ENCODE measurements around the gene HCFC2. TPM values are rescaled to one million over a fixed set of nuclear protein-coding genes. Genes with fewer than 3 reads are reported as not detected.
"Not testable (repeated sequence)": the region's sequence is repeated elsewhere in the genome, so short reads cannot be mapped to it uniquely, and the experiment has no call there.

Gene HCFC2
- total RNA-seq, 4 donors from 2014 or later: 23.6 to 31.6 (median 27.1) TPM

- DNase-seq: no peak
- H3K27me3 ChIP-seq: no peaks in the 10 kb centered on the region
- WGBS, 2 donors: 69 to 80% methylated on average over 4 of the region's 4 CpGs
- H3K36me3 ChIP-seq: no peaks in the 10 kb centered on the region
- H3K27ac ChIP-seq: no peak overlapping the region
- TF ChIP-seq POLR2A (IDR thresholded peaks at IDR 0.05) (no peak), CTCF (IDR thresholded peaks at IDR 0.05) (no peak)
- H3K9me3 ChIP-seq: no peaks in the 10 kb centered on the region
- H3K4me3 ChIP-seq (replicated peaks in 1 of 3): no peak overlapping the region
- intact Hi-C loops (cut with DNase I): loop anchor here (10.0 kb wide), 2 partner anchors 165 to 235 kb away; no protein-coding TSS in a partner anchor
- H3K4me1 ChIP-seq: peaks cover 0 to 4% of the 10 kb centered on the region in 2 donors
Observed at GRCh38 chr12:104109446-104110271, 45.3 kb downstream of the HCFC2 start.

GRCh38 chr12:104114834-104115586 lies 50.7 kb downstream of the HCFC2 start:
- H3K27me3 ChIP-seq; H3K36me3 ChIP-seq; H3K9me3 ChIP-seq; H3K4me3 ChIP-seq (replicated peaks in 1 of 3); intact Hi-C loops (cut with DNase I): not testable (repeated sequence)
- peak; percentile 60 to 66 for DNase-seq
- 58 to 71% methylated on average over 14 of the region's 14 CpGs for WGBS, 2 donors
- peaks cover 15 to 18% of the 10 kb centered on the region in 2 donors for H3K4me1 ChIP-seq
- peak overlapping the region; percentile 54 to 65 (median 54) for H3K27ac ChIP-seq

- Histone ChIP-seq H3K4me1 (peaks cover 15 to 18% of the 10 kb centered on the region in 2 donors), H3K9me3 (no peaks in the 10 kb centered on the region), H3K36me3 (peaks cover 0 to 4% of the 10 kb centered on the region in 2 donors), H3K4me3 (replicated peaks in 1 of 3) (no peak overlapping the region), H3K27ac (peak overlapping the region; percentile 6 to 65 (median 54)), H3K27me3 (no peaks in the 10 kb centered on the region)
- intact Hi-C loops (cut with DNase I): no loop called here
- peak in 1 of 2 donors; percentile 13 for DNase-seq
- no peak for TF ChIP-seq POLR2A (IDR thresholded peaks at IDR 0.05)
- TF ChIP-seq CTCF (IDR thresholded peaks at IDR 0.05): no peak
Observed at GRCh38 chr12:104115587-104115975, 51.2 kb downstream of the HCFC2 start.

- peaks cover 0 to 15% of the 10 kb centered on the region in 2 donors for H3K36me3 ChIP-seq
- intact Hi-C loops (cut with DNase I): no loop called here
- H3K4me3 ChIP-seq (replicated peaks in 1 of 3): no peak overlapping the region
- no peaks in the 10 kb centered on the region for H3K9me3 ChIP-seq
- DNase-seq: no peak
- TF ChIP-seq POLR2A (IDR thresholded peaks at IDR 0.05) (no peak), CTCF (IDR thresholded peaks at IDR 0.05) (no peak)
- no peak overlapping the region for H3K27ac ChIP-seq
- peaks cover 2 to 5% of the 10 kb centered on the region in 2 donors for H3K4me1 ChIP-seq
- no peaks in the 10 kb centered on the region for H3K27me3 ChIP-seq
Observed at GRCh38 chr12:104121001-104121400, 56.7 kb downstream of the HCFC2 start.

GRCh38 chr12:104122298-104122697 lies 58.0 kb downstream of the HCFC2 start:
- Histone ChIP-seq H3K36me3 (peaks cover 0 to 15% of the 10 kb centered on the region in 2 donors), H3K4me3 (replicated peaks in 1 of 3) (no peak overlapping the region), H3K4me1 (no peaks in the 10 kb centered on the region), H3K27me3 (no peaks in the 10 kb centered on the region), H3K27ac (no peak overlapping the region), H3K9me3 (no peaks in the 10 kb centered on the region)
- TF ChIP-seq CTCF (IDR thresholded peaks at IDR 0.05): no peak
- TF ChIP-seq POLR2A (IDR thresholded peaks at IDR 0.05): no peak
- 93 to 94% methylated on average over 9 of the region's 9 CpGs for WGBS, 2 donors
- DNase-seq: no peak
- intact Hi-C loops (cut with DNase I): no loop called here
